ENCODE data around the gene DDIT3. TPM values are rescaled to one million over a fixed set of nuclear protein-coding genes. Genes with fewer than 3 reads are reported as not detected.

DDIT3 gene
- total RNA-seq, 1 experiment from 2014 or later: 79.2 TPM

DNA sequence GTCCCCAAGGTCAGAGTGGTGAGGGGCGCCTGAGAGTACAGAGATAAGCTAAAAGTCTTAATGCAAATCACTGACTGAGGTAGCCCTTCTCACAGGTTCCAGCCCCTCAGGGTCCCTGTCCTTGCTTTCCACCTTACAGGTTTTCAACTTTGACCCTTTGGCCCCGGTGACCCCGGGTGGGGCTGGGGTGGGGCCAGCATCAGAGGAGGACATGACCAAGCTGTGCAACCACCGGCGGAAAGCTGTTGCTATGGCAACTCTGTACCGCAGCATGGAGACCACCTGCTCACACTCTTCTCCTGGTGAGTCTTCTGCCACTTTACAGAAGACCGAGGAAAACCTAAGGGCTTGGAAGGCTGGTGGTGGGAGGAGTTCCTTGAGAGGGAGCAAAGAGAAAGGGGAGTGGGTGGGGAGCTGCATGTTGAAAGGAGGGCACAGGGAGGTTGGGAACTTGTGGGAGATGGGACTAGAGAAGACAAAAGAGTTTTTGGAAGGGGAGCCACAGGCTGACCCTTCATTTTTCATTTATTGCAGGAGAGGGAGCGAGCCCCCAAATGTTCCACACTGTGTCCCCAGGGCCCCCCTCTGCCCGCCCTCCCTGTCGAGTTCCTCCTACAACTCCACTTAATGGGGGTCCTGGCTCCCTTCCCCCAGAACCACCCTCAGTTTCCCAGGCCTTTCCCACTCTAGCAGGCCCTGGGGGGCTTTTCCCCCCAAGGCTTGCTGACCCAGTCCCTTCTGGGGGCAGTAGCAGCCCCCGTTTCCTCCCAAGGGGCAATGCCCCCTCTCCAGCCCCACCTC, 4.7 kb upstream of the DDIT3 start:
- Histone ChIP-seq H3K4me1 (peaks cover 24% of the 10 kb centered on the region), H3K4me3 (ENCODE audit: low read depth, low read length) (no peak overlapping the region), H3K9me3 (no peaks in the 10 kb centered on the region), H3K36me3 (ENCODE audit: control insufficient read depth, insufficient read depth, low read length) (peaks cover 6% of the 10 kb centered on the region), H3K27me3 (replicated peaks; ENCODE audit: control insufficient read depth, insufficient read depth, low read length) (no peaks in the 10 kb centered on the region)
- no peaks in the 10 kb centered on the region for H3K27me3 Mint-ChIP-seq (ENCODE audit: insufficient read depth, unreplicated experiment)
- BruUV-seq (replicated peaks): no TSS peak
- ChIA-PET CTCF (no interaction called here), POLR2A (no interaction called here)
- peak overlapping the region; percentile 86 for H3K4me3 Mint-ChIP-seq (ENCODE audit: unreplicated experiment)
- intact Hi-C loops (cut with micrococcal nuclease; ENCODE audit: unreplicated experiment): loop anchor here (5.0 kb wide), 2 partner anchors 97 to 202 kb away; no protein-coding TSS in a partner anchor
- no peaks in the 10 kb centered on the region for H3K9me3 Mint-ChIP-seq (ENCODE audit: unreplicated experiment)
- TF ChIP-seq, protein P1, sequence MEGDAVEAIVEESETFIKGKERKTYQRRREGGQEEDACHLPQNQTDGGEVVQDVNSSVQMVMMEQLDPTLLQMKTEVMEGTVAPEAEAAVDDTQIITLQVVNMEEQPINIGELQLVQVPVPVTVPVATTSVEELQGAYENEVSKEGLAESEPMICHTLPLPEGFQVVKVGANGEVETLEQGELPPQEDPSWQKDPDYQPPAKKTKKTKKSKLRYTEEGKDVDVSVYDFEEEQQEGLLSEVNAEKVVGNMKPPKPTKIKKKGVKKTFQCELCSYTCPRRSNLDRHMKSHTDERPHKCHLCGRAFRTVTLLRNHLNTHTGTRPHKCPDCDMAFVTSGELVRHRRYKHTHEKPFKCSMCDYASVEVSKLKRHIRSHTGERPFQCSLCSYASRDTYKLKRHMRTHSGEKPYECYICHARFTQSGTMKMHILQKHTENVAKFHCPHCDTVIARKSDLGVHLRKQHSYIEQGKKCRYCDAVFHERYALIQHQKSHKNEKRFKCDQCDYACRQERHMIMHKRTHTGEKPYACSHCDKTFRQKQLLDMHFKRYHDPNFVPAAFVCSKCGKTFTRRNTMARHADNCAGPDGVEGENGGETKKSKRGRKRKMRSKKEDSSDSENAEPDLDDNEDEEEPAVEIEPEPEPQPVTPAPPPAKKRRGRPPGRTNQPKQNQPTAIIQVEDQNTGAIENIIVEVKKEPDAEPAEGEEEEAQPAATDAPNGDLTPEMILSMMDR (IDR thresholded peaks at IDR 0.05; ENCODE audit: insufficient read depth in 1 of 2, low read depth in 1 of 2, low read length in 1 of 2, severe bottlenecking in 1 of 2, unreplicated experiment in 1 of 2): no peak
- peak overlapping the region; percentile 88 for H3K27ac Mint-ChIP-seq (ENCODE audit: unreplicated experiment)
- no peak for DNase-seq
- peaks cover 7% of the 10 kb centered on the region for H3K4me1 Mint-ChIP-seq (ENCODE audit: low read depth, unreplicated experiment)
- peaks cover 71% of the 10 kb centered on the region for H3K36me3 Mint-ChIP-seq (ENCODE audit: insufficient read depth, unreplicated experiment)

DNA sequence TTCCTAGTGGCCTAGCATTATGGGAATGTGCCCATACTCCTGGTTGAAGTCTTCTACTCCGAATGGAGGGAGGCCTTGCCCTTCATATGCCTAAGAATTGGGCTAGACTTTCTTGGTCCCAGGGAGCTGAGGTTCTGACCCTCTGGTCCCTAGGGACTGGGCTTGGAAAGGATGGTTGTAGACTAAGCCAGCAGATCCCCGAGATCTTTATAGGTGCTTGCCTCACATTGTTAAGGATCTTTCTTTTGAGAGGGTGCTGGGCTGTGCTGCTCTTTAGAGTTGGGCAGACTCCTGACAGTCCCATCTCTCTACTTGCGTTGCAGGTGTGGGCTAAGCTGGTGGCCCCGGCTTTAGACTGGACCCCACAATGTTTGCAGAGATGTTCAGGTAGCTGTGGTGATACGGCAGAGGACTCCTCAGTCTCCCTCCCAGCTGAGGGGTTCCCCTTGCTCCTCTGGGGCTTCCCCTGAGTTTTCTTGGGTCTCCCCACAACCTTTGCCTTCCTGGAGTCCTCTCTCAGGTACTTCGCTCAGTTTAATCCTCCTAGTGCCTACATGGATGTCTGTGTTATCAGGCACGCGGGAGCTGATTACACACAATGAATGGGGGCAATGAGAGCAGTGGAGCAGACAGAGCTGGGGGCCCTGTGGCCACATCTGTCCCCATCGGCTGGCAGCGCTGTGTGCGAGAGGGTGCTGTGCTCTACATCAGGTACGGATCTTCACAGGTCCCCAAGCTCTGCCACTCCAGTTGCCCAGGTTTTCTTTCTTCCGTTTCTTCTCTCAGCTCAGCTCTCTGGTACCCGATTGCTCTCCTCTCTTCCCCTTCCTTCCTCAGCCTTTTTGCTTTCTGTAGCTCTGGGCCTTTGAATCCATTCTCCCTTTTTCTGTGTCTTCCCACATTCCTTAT, 3.6 kb upstream of the DDIT3 start:
- peaks cover 6% of the 10 kb centered on the region for H3K36me3 ChIP-seq (ENCODE audit: control insufficient read depth, insufficient read depth, low read length)
- POLR2A ChIA-PET: interaction anchor here (0.6 to 1.0 kb wide), 3 partner anchors 23 to 396 kb away, joined by 3 to 7 read pairs (median 3); partner anchors contain the start of genes DCTN2 and LRP1
- H3K27ac Mint-ChIP-seq (ENCODE audit: unreplicated experiment): peak overlapping the region; percentile 88
- no peaks in the 10 kb centered on the region for H3K27me3 Mint-ChIP-seq (ENCODE audit: insufficient read depth, unreplicated experiment)
- no TSS peak for BruUV-seq (replicated peaks)
- no peaks in the 10 kb centered on the region for H3K27me3 ChIP-seq (replicated peaks; ENCODE audit: control insufficient read depth, insufficient read depth, low read length)
- peaks cover 13% of the 10 kb centered on the region for H3K4me1 Mint-ChIP-seq (ENCODE audit: low read depth, unreplicated experiment)
- peak overlapping the region; percentile 72 for H3K4me3 ChIP-seq (ENCODE audit: low read depth, low read length)
- CTCF ChIA-PET: interaction anchor here (0.6 to 0.9 kb wide), 2 partner anchors 61 to 65 kb away, joined by 3 to 4 read pairs; partner anchors contain the start of gene GLI1
- no peaks in the 10 kb centered on the region for H3K9me3 ChIP-seq
- H3K4me1 ChIP-seq: peaks cover 24% of the 10 kb centered on the region
- intact Hi-C loops (cut with micrococcal nuclease; ENCODE audit: unreplicated experiment): loop anchor here (2.0 to 5.0 kb wide), 3 partner anchors 23 to 203 kb away; partner anchors contain the start of gene DCTN2
- no peaks in the 10 kb centered on the region for H3K9me3 Mint-ChIP-seq (ENCODE audit: unreplicated experiment)
- no peak for DNase-seq
- TF ChIP-seq, protein P1 (IDR thresholded peaks at IDR 0.05; ENCODE audit: insufficient read depth in 1 of 2, low read depth in 1 of 2, low read length in 1 of 2, severe bottlenecking in 1 of 2, unreplicated experiment in 1 of 2): no peak
- H3K36me3 Mint-ChIP-seq (ENCODE audit: insufficient read depth, unreplicated experiment): peaks cover 73% of the 10 kb centered on the region
- H3K4me3 Mint-ChIP-seq (ENCODE audit: unreplicated experiment): peak overlapping the region; percentile 86

All from Caco-2 (cell line).